NCI-H2171 treated with DMSO at 0.1 percent for 48 hours (cell line): ENCODE data around the gene GPR50.

Experiments used
- DNase-seq: peaks from one replicate; lab custom pipeline; 2025; lab: John Stamatoyannopoulos, UW

Gene GPR50

GRCh38 chrX:151176231-151176750 lies at the start of gene GPR50:
TSS of gene GPR50 (plus strand) at chrX:151176584. CDS start at chrX:151176722, 138 bp downstream.
- no peak for DNase-seq

GRCh38 chrX:151132531-151132930 lies 43.9 kb upstream of the GPR50 start:
- DNase-seq: no peak

GRCh38 chrX:151151665-151152267 lies 24.6 kb upstream of the GPR50 start:
- peak; percentile 58 for DNase-seq

- peak; percentile 4 for DNase-seq
Measured at GRCh38 chrX:151153086-151153485, 23.3 kb upstream of the GPR50 start.

GRCh38 chrX:151153667-151154066 lies 22.7 kb upstream of the GPR50 start:
- DNase-seq: no peak

- no peak for DNase-seq
Measured at GRCh38 chrX:151155234-151155633, 21.1 kb upstream of the GPR50 start.

GRCh38 chrX:151161690-151162089 lies 14.7 kb upstream of the GPR50 start:
- DNase-seq: no peak

- DNase-seq: no peak
Measured at GRCh38 chrX:151167791-151168345, 8.5 kb upstream of the GPR50 start.

GRCh38 chrX:151169783-151170182 lies 6.6 kb upstream of the GPR50 start:
- DNase-seq: no peak

GRCh38 chrX:151174581-151175282 lies 1.7 kb upstream of the GPR50 start:
- DNase-seq: no peak

GRCh38 chrX:151175283-151176062 lies 911 bp upstream of the GPR50 start:
- DNase-seq: no peak

- DNase-seq: no peak
Measured at GRCh38 chrX:151177141-151178027, 1.0 kb downstream of the GPR50 start.

GRCh38 chrX:151178746-151179145 lies 2.4 kb downstream of the GPR50 start:
- no peak for DNase-seq

GRCh38 chrX:151180400-151180799 lies 4.0 kb downstream of the GPR50 start:
- no peak for DNase-seq

- no peak for DNase-seq
Measured at GRCh38 chrX:151181088-151181487, 4.7 kb downstream of the GPR50 start.

GRCh38 chrX:151183233-151183753 lies 6.9 kb downstream of the GPR50 start:
- DNase-seq: no peak

- no peak for DNase-seq
Measured at GRCh38 chrX:151183912-151184565, 7.7 kb downstream of the GPR50 start.

- DNase-seq: no peak
Measured at GRCh38 chrX:151184705-151185104, 8.3 kb downstream of the GPR50 start.

GRCh38 chrX:151206871-151207270 lies 30.5 kb downstream of the GPR50 start:
- no peak for DNase-seq

- DNase-seq: no peak
Measured at GRCh38 chrX:151225843-151226242, 49.5 kb downstream of the GPR50 start.

GRCh38 chrX:151226941-151227340 lies 50.6 kb downstream of the GPR50 start:
- no peak for DNase-seq
